Jurkat, Clone E6-1 (cell line): Measurements from ENCODE around the gene ICE2.

Experiments
- DNase-seq: peaks from one replicate; pipeline ENCODE4 v3.0.0-alpha.2; 2011; ENCODE audit warnings: low read depth, low spot score
- H3K4me3 ChIP-seq: 2 replicates; pipeline ENCODE4 v1.5.1; 2011; ENCODE audit warnings: mild to moderate bottlenecking, low read length, control low read depth, moderate library complexity

ICE2 gene

GRCh38 chr15:60507596-60508424 lies 28.9 kb upstream of the ICE2 start:
- no peak overlapping the region for H3K4me3 ChIP-seq
- peak; percentile 75 for DNase-seq

- no peak for DNase-seq
- no peak overlapping the region for H3K4me3 ChIP-seq
Measured at GRCh38 chr15:60496853-60497252, 17.9 kb upstream of the ICE2 start.

- no peak overlapping the region for H3K4me3 ChIP-seq
- no peak for DNase-seq
Measured at GRCh38 chr15:60494108-60494507, 15.2 kb upstream of the ICE2 start.

GRCh38 chr15:60493166-60493565 lies 14.2 kb upstream of the ICE2 start:
- no peak overlapping the region for H3K4me3 ChIP-seq
- DNase-seq: no peak

- no peak for DNase-seq
Measured at GRCh38 chr15:60486742-60487141, 7.8 kb upstream of the ICE2 start.

GRCh38 chr15:60485365-60486055 lies 6.6 kb upstream of the ICE2 start:
- DNase-seq: no peak
- H3K4me3 ChIP-seq: no peak overlapping the region

More at GRCh38 chr15:60486742-60487141, 7.8 kb upstream of the ICE2 start:
- no peak overlapping the region for H3K4me3 ChIP-seq

- no peak for DNase-seq
- no peak overlapping the region for H3K4me3 ChIP-seq
Measured at GRCh38 chr15:60483042-60483441, 4.1 kb upstream of the ICE2 start.

GRCh38 chr15:60480888-60481287 lies 1.9 kb upstream of the ICE2 start:
- H3K4me3 ChIP-seq: no peak overlapping the region
- no peak for DNase-seq

GRCh38 chr15:60480149-60480548 lies 1.2 kb upstream of the ICE2 start:
- no peak overlapping the region for H3K4me3 ChIP-seq
- no peak for DNase-seq

GRCh38 chr15:60479361-60480110 lies 594 bp upstream of the ICE2 start:
- DNase-seq: peak; percentile 7
- H3K4me3 ChIP-seq: peak overlapping the region; percentile 93

GRCh38 chr15:60477916-60478565 lies 901 bp downstream of the ICE2 start:
- DNase-seq: peak; percentile 12
- peak overlapping the region; percentile 93 for H3K4me3 ChIP-seq

GRCh38 chr15:60477164-60477563 lies 1.8 kb downstream of the ICE2 start:
- DNase-seq: no peak
- H3K4me3 ChIP-seq: no peak overlapping the region; the same call in 1 of the 2 replicates

- no peak for DNase-seq
- no peak overlapping the region for H3K4me3 ChIP-seq
Measured at GRCh38 chr15:60476713-60477112, 2.2 kb downstream of the ICE2 start.

GRCh38 chr15:60473135-60473534 lies 5.8 kb downstream of the ICE2 start:
- no peak for DNase-seq
- H3K4me3 ChIP-seq: no peak overlapping the region

- no peak overlapping the region for H3K4me3 ChIP-seq
- DNase-seq: no peak
Measured at GRCh38 chr15:60471314-60471713, 7.6 kb downstream of the ICE2 start.

- DNase-seq: no peak
- H3K4me3 ChIP-seq: no peak overlapping the region
Measured at GRCh38 chr15:60469893-60470641, 8.9 kb downstream of the ICE2 start.

GRCh38 chr15:60464836-60465630 lies 13.9 kb downstream of the ICE2 start:
- no peak for DNase-seq

GRCh38 chr15:60462027-60462426 lies 16.9 kb downstream of the ICE2 start:
- H3K4me3 ChIP-seq: no peak overlapping the region
- no peak for DNase-seq

More at GRCh38 chr15:60464836-60465630, 13.9 kb downstream of the ICE2 start:
- no peak overlapping the region for H3K4me3 ChIP-seq
